Measurements from ENCODE around the gene NAALADL1.
"Not testable (repeated sequence)": the region's sequence is repeated elsewhere in the genome, so short reads cannot be mapped to it uniquely, and the experiment has no call there.

- TF ChIP-seq POLR2A (IDR thresholded peaks at IDR 0.05; ENCODE audit: low read depth, low read length); FOS (IDR thresholded peaks at IDR 0.05; ENCODE audit: low read depth, low read length); MAFK (IDR thresholded peaks at IDR 0.05; ENCODE audit: low read depth, low read length); RFX5 (IDR thresholded peaks at IDR 0.05; ENCODE audit: low read depth, low read length); MXI1 (IDR thresholded peaks at IDR 0.05; ENCODE audit: borderline replicate concordance, low read depth, low read length); CHD1 (IDR thresholded peaks at IDR 0.05; ENCODE audit: low read depth, low read length): not testable (repeated sequence)
- TF ChIP-seq, protein P1, sequence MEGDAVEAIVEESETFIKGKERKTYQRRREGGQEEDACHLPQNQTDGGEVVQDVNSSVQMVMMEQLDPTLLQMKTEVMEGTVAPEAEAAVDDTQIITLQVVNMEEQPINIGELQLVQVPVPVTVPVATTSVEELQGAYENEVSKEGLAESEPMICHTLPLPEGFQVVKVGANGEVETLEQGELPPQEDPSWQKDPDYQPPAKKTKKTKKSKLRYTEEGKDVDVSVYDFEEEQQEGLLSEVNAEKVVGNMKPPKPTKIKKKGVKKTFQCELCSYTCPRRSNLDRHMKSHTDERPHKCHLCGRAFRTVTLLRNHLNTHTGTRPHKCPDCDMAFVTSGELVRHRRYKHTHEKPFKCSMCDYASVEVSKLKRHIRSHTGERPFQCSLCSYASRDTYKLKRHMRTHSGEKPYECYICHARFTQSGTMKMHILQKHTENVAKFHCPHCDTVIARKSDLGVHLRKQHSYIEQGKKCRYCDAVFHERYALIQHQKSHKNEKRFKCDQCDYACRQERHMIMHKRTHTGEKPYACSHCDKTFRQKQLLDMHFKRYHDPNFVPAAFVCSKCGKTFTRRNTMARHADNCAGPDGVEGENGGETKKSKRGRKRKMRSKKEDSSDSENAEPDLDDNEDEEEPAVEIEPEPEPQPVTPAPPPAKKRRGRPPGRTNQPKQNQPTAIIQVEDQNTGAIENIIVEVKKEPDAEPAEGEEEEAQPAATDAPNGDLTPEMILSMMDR (conservative IDR thresholded peaks at IDR 0.05; ENCODE audit: low read depth, low read length): not testable (repeated sequence)
These were observed 34.9 kb downstream of the NAALADL1 start for GRCh38 chr11:65023502-65023901.
